GM13977 (cell line): Measurements from ENCODE around the gene HMX1.

Experiments
- DNase-seq: peaks from one replicate; pipeline ENCODE4 v3.0.0; 2012; ENCODE audit warnings: low spot score
- CTCF ChIP-seq: IDR thresholded peaks from 2 replicates; pipeline ENCODE4 v1.5.1; 2012; ENCODE audit warnings: mild to moderate bottlenecking, control low read depth; ENCODE audit not compliant: insufficient read depth; ENCODE audit errors: extremely low read depth, missing control alignments
- in situ Hi-C: fragments of 300-500 bp; cut with MboI; formaldehyde crosslinking; loops from one replicate; pipeline ENCODE4 v1.12.0; 2022; ENCODE audit warnings: low sequenced_read_pairs, low pct_unique_long_range_greater_than_20kb, mixed read lengths, inconsistent platforms; ENCODE audit not compliant: unreplicated experiment

The HMX1 gene

GRCh38 chr4:8851321-8852117, 20.1 kb downstream of the HMX1 start:
- no peak for DNase-seq
- in situ Hi-C loops: no loop called here
- no peak for TF ChIP-seq CTCF

GRCh38 chr4:8850830-8851188, 20.8 kb downstream of the HMX1 start:
- DNase-seq: no peak
- in situ Hi-C loops: no loop called here
- no peak for TF ChIP-seq CTCF

GRCh38 chr4:8850074-8850829, 21.4 kb downstream of the HMX1 start:
- no peak for DNase-seq
- no peak for TF ChIP-seq CTCF
- in situ Hi-C loops: no loop called here

- TF ChIP-seq CTCF: no peak
- DNase-seq: no peak
- in situ Hi-C loops: no loop called here
These were observed 22.2 kb downstream of the HMX1 start for GRCh38 chr4:8849266-8850073.

- no peak for DNase-seq
- TF ChIP-seq CTCF: no peak
These were observed 23.0 kb downstream of the HMX1 start for GRCh38 chr4:8848507-8849265.

GRCh38 chr4:8847764-8848163, 23.9 kb downstream of the HMX1 start:
- in situ Hi-C loops: no loop called here
- DNase-seq: no peak
- TF ChIP-seq CTCF: no peak

More at GRCh38 chr4:8848507-8849265, 23.0 kb downstream of the HMX1 start:
- in situ Hi-C loops: no loop called here
